Measurements from ENCODE around the gene DNAAF8.

Gene DNAAF8

GRCh38 chr16:4753227-4753626 is 18.9 kb downstream of the DNAAF8 start:
- no peak for FAIRE-seq

GRCh38 chr16:4754865-4755264 is 20.5 kb downstream of the DNAAF8 start:
- no peak for FAIRE-seq

- FAIRE-seq = no peak
These were observed 21.4 kb downstream of the DNAAF8 start for GRCh38 chr16:4755687-4756086.

GRCh38 chr16:4760221-4760910 is 26.0 kb downstream of the DNAAF8 start:
- FAIRE-seq = no peak

- no peak for FAIRE-seq
These were observed 27.9 kb downstream of the DNAAF8 start for GRCh38 chr16:4762205-4762604.

- FAIRE-seq = no peak
These were observed 29.5 kb downstream of the DNAAF8 start for GRCh38 chr16:4763791-4764190.

GRCh38 chr16:4765511-4766474 is 31.5 kb downstream of the DNAAF8 start:
- no peak for FAIRE-seq

GRCh38 chr16:4766875-4767628 is 32.7 kb downstream of the DNAAF8 start, which contains the start of gene ZNF500:
Gene ZNF500 (minus strand): TSS chr16:4767162. CDS start chr16:4765978, 1,184 bp downstream.
- no peak for FAIRE-seq

GRCh38 chr16:4767872-4768548 is 33.7 kb downstream of the DNAAF8 start:
- FAIRE-seq = no peak

- FAIRE-seq = no peak
These were observed 34.4 kb downstream of the DNAAF8 start for GRCh38 chr16:4768549-4769305.

- no peak for FAIRE-seq
These were observed 34.9 kb downstream of the DNAAF8 start for GRCh38 chr16:4769306-4769638.

GRCh38 chr16:4771646-4772045 is 37.3 kb downstream of the DNAAF8 start:
- FAIRE-seq = no peak

- no peak for FAIRE-seq
These were observed 38.0 kb downstream of the DNAAF8 start for GRCh38 chr16:4772351-4772750.

GRCh38 chr16:4775005-4775404 is 40.7 kb downstream of the DNAAF8 start:
- FAIRE-seq = no peak

- FAIRE-seq = no peak
These were observed 41.9 kb downstream of the DNAAF8 start for GRCh38 chr16:4776141-4776705.

GRCh38 chr16:4777339-4778049 is 43.2 kb downstream of the DNAAF8 start:
- no peak for FAIRE-seq

- no peak for FAIRE-seq
These were observed 43.7 kb downstream of the DNAAF8 start for GRCh38 chr16:4778050-4778392.

- no peak for FAIRE-seq
These were observed 45.9 kb downstream of the DNAAF8 start for GRCh38 chr16:4780235-4780634.

- FAIRE-seq = no peak
These were observed 49.1 kb downstream of the DNAAF8 start for GRCh38 chr16:4783251-4783950.

- FAIRE-seq = no peak
These were observed 49.6 kb downstream of the DNAAF8 start for GRCh38 chr16:4783951-4784336.

All from colon (tissue), 2 donors.